Measurements from ENCODE around the gene KRTAP10-7.

DNA sequence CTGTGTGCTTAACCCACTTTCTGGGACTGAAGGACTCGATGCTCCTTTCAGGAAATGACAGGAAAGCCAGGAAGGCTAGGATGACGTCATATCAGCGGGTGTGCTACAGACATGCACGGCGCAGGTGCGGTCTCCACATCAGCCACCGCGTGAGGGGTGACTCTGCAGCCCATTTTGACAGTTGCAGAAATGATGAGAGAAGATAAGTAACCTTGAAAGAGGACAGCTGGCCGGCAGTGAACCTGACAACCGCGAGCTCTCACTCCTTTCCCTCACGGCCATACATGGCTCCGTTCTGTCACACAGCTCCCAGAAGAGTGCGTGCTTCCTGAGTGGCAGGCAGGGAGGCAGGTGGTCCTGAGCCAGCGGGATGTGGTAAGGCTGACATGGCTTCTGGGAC lies 18.3 kb upstream of the KRTAP10-7 start:
- no peak for TF ChIP-seq POLR2AphosphoS5 (IDR thresholded peaks at IDR 0.05)
- no peak for TF ChIP-seq POLR2A (IDR thresholded peaks at IDR 0.05)
- TF ChIP-seq CTCF (IDR thresholded peaks at IDR 0.05) = no peak
